ENCODE data around the gene PPM1D. TPM values are rescaled to one million over a fixed set of nuclear protein-coding genes. Genes with fewer than 3 reads are reported as not detected.

PPM1D gene
- total and polyA plus RNA-seq, 2 experiments from 2014 or later, result 7.8 to 13.3 TPM

DNA sequence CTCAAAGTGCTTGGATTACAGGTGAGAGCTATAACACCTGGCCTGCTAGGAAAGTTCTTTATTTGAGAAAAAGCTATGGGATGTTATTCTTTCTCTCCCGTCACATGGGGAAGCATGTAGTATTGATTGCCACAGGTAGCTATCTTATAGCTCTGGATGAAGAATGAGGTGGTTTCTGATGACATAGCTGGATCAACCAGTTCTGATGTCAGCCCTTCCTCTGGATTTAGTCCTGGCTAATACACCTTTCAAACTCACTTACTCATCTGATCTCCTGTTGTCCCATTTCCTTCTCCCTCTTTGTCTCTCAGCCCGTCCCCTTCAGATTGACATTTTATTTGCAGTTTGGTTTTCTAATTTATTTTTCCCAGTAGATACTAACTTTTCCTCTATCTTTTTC is 14.1 kb upstream of the PPM1D start:
- no peaks in the 10 kb centered on the region for H4K20me1 ChIP-seq (replicated peaks; ENCODE audit: insufficient read depth)
- no peaks in the 10 kb centered on the region for H3K27me3 ChIP-seq (ENCODE audit: insufficient read depth)
- no peaks in the 10 kb centered on the region for H3K36me3 ChIP-seq (ENCODE audit: insufficient read depth)
- Mint-ChIP-seq H3K4me1 (peaks cover 4% of the 10 kb centered on the region), H3K27ac (no peak overlapping the region), H3K9me3 (no peaks in the 10 kb centered on the region), H3K27me3 (ENCODE audit: insufficient read depth, low read depth, poor library complexity) (peaks cover 3% of the 10 kb centered on the region), H3K4me3 (no peak overlapping the region), H3K36me3 (ENCODE audit: low read depth) (no peaks in the 10 kb centered on the region)
- no peak overlapping the region for H3K27ac ChIP-seq (ENCODE audit: low read depth)
- no peak for ATAC-seq
- no peak for DNase-seq (ENCODE audit: low spot score)
- H3K9me2 ChIP-seq (ENCODE audit: insufficient read depth), result no peaks in the 10 kb centered on the region
- no peaks in the 10 kb centered on the region for H3F3A ChIP-seq (replicated peaks; ENCODE audit: low read depth)
- H2AFZ ChIP-seq, result no peak overlapping the region
- H3K4me1 ChIP-seq (ENCODE audit: insufficient read depth), result no peaks in the 10 kb centered on the region
- H3K4me3 ChIP-seq, result no peak overlapping the region
- H3K4me2 ChIP-seq, result no peak overlapping the region
- no peak for TF ChIP-seq EZH2phosphoT487 (IDR thresholded peaks at IDR 0.05; ENCODE audit: unreplicated experiment)
- H3K79me2 ChIP-seq (replicated peaks; ENCODE audit: insufficient read depth), result no peaks in the 10 kb centered on the region

DNA sequence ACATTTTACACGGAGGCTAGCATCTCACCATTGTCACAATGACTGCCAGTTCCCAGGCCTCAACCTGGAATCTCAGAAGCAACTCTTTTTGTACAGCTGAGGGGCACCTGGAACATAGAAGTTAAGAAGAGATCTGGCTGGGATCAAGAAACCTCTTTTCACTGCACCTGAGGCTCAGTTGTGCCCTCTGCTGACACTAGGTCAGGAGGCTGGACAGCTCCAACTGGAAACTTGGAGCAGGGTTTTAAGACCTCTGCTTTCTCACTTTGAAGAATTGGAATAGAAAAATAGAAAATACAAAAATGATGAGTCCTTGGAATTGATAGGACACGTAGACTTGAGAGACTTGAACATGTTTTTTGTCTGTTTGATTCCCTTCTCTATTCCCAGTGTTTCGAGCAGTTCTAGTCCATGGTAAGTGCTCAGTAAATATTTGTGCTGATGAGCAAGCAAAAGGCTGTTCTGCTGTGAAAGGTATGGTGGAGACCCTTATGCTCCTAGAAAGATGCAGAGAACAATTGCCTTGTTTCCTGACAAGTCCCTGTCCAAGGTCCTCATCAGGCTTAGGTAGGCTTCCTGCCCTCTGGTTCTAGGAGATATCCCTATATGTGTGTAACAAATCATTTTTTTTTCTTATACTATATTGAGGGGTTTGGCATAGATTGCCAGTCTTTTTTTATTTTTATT is 13.6 kb upstream of the PPM1D start:
- Histone ChIP-seq H3K27me3 (ENCODE audit: insufficient read depth) (no peaks in the 10 kb centered on the region), H4K20me1 (replicated peaks; ENCODE audit: insufficient read depth) (no peaks in the 10 kb centered on the region), H3K4me3 (no peak overlapping the region), H3K36me3 (ENCODE audit: insufficient read depth) (no peaks in the 10 kb centered on the region), H2AFZ (no peak overlapping the region), H3K4me2 (no peak overlapping the region), H3K79me2 (replicated peaks; ENCODE audit: insufficient read depth) (no peaks in the 10 kb centered on the region), H3K4me1 (ENCODE audit: insufficient read depth) (no peaks in the 10 kb centered on the region), H3K27ac (ENCODE audit: low read depth) (no peak overlapping the region), H3K9me2 (ENCODE audit: insufficient read depth) (no peaks in the 10 kb centered on the region), H3F3A (replicated peaks; ENCODE audit: low read depth) (no peaks in the 10 kb centered on the region)
- DNase-seq (ENCODE audit: low spot score) (peak; percentile 68), ATAC-seq (peak; percentile 89)
- Mint-ChIP-seq H3K4me3 (no peak overlapping the region), H3K9me3 (no peaks in the 10 kb centered on the region), H3K4me1 (peaks cover 2% of the 10 kb centered on the region; the same call in 1 of the 3 replicates), H3K27ac (no peak overlapping the region), H3K36me3 (ENCODE audit: low read depth) (no peaks in the 10 kb centered on the region), H3K27me3 (ENCODE audit: insufficient read depth, low read depth, poor library complexity) (peaks cover 3% of the 10 kb centered on the region)
- TF ChIP-seq, protein P1, sequence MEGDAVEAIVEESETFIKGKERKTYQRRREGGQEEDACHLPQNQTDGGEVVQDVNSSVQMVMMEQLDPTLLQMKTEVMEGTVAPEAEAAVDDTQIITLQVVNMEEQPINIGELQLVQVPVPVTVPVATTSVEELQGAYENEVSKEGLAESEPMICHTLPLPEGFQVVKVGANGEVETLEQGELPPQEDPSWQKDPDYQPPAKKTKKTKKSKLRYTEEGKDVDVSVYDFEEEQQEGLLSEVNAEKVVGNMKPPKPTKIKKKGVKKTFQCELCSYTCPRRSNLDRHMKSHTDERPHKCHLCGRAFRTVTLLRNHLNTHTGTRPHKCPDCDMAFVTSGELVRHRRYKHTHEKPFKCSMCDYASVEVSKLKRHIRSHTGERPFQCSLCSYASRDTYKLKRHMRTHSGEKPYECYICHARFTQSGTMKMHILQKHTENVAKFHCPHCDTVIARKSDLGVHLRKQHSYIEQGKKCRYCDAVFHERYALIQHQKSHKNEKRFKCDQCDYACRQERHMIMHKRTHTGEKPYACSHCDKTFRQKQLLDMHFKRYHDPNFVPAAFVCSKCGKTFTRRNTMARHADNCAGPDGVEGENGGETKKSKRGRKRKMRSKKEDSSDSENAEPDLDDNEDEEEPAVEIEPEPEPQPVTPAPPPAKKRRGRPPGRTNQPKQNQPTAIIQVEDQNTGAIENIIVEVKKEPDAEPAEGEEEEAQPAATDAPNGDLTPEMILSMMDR (conservative IDR thresholded peaks at IDR 0.05; ENCODE audit: low read depth in 2 of 2), result peak; percentile 58 to 72
- no peak for TF ChIP-seq NANOG (IDR thresholded peaks at IDR 0.05; ENCODE audit: borderline replicate concordance)
- TF ChIP-seq, protein P2, sequence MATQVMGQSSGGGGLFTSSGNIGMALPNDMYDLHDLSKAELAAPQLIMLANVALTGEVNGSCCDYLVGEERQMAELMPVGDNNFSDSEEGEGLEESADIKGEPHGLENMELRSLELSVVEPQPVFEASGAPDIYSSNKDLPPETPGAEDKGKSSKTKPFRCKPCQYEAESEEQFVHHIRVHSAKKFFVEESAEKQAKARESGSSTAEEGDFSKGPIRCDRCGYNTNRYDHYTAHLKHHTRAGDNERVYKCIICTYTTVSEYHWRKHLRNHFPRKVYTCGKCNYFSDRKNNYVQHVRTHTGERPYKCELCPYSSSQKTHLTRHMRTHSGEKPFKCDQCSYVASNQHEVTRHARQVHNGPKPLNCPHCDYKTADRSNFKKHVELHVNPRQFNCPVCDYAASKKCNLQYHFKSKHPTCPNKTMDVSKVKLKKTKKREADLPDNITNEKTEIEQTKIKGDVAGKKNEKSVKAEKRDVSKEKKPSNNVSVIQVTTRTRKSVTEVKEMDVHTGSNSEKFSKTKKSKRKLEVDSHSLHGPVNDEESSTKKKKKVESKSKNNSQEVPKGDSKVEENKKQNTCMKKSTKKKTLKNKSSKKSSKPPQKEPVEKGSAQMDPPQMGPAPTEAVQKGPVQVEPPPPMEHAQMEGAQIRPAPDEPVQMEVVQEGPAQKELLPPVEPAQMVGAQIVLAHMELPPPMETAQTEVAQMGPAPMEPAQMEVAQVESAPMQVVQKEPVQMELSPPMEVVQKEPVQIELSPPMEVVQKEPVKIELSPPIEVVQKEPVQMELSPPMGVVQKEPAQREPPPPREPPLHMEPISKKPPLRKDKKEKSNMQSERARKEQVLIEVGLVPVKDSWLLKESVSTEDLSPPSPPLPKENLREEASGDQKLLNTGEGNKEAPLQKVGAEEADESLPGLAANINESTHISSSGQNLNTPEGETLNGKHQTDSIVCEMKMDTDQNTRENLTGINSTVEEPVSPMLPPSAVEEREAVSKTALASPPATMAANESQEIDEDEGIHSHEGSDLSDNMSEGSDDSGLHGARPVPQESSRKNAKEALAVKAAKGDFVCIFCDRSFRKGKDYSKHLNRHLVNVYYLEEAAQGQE (IDR thresholded peaks at IDR 0.05; ENCODE audit: unreplicated experiment), result peak; percentile 64

All from GM23338 (cell line).